Choroid plexus epithelial cell (primary cell): Measurements from ENCODE around the gene ALS2CL.
"Not testable (repeated sequence)": the region's sequence is repeated elsewhere in the genome, so short reads cannot be mapped to it uniquely, and the experiment has no call there.

Experiments
- DNase-seq: peaks from one replicate; pipeline ENCODE4 v3.0.0-alpha.2; 2010; ENCODE audit warnings: low read depth
- H3K4me3 ChIP-seq: 2 replicates; pipeline ENCODE4 v1.5.1; 2011; ENCODE audit warnings: low read depth, mild to moderate bottlenecking, control low read depth, low read length, moderate library complexity
- TF ChIP-seq, protein P1 (sequence below): conservative IDR thresholded peaks from 2 replicates; pipeline ENCODE4 v1.5.1; 2011; ENCODE audit warnings: low read depth, mild to moderate bottlenecking, control low read depth, inconsistent platforms, low read length, moderate library complexity

The ALS2CL gene, protein sequence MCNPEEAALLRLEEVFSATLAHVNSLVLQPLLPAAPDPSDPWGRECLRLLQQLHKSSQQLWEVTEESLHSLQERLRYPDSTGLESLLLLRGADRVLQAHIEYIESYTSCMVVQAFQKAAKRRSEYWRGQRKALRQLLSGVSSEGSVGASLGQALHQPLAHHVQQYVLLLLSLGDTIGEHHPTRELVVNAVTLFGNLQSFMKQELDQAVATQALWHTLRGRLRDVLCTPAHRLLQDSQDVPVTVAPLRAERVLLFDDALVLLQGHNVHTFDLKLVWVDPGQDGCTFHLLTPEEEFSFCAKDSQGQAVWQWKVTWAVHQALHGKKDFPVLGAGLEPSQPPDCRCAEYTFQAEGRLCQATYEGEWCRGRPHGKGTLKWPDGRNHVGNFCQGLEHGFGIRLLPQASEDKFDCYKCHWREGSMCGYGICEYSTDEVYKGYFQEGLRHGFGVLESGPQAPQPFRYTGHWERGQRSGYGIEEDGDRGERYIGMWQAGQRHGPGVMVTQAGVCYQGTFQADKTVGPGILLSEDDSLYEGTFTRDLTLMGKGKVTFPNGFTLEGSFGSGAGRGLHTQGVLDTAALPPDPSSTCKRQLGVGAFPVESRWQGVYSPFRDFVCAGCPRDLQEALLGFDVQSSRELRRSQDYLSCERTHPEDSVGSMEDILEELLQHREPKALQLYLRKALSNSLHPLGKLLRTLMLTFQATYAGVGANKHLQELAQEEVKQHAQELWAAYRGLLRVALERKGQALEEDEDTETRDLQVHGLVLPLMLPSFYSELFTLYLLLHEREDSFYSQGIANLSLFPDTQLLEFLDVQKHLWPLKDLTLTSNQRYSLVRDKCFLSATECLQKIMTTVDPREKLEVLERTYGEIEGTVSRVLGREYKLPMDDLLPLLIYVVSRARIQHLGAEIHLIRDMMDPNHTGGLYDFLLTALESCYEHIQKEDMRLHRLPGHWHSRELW

DNA sequence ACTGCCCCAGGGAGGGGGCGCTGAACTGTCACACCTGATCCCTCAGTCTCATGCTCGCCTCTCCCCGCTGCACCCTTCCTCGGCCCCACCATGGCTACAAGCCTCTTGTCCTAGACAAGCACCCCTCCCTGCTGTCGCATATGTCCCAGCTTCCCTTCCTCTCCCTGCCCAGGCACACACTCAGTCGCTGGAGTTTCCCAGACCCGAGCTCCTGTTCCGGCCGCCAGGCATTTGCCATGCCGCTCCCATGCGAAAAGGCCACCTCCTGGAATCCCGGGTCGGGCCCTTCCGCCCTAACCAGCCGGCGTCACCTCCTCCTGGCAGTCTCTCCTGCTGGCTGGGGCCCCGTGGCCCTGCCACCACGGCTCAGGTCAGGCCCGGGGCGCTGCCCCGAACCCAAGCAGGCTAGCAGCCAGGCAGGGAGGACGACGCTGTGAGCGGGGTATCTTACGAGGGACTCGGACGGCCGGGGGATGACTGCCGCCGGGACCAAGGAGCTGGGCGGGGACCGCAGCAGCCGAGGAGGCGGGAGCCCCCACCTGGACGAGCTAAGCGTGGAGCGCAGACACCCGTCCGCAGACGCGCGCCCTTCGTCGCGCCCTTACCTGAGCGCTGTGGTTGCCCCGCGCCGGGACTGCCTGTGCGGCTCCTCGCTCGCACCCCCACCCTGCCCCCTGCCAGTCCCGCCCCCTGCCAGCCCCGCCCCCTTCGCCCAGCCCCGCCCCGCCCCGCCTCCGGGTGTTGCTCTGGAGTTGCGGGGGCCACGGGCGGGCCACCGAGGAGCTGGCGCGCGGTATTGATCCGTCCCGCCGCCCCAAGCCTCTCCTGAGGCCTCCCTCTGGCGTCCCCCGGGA lies at the start of gene ALS2CL:
TSS of gene ALS2CL (minus strand) at position 642 of the 854 bp plus-strand sequence. CDS start 4,239 bp downstream, outside the sequence.
- no peak for DNase-seq
- H3K4me3 ChIP-seq = peak within 1 kb of the TSS; percentile 53
- TF ChIP-seq, protein P1, sequence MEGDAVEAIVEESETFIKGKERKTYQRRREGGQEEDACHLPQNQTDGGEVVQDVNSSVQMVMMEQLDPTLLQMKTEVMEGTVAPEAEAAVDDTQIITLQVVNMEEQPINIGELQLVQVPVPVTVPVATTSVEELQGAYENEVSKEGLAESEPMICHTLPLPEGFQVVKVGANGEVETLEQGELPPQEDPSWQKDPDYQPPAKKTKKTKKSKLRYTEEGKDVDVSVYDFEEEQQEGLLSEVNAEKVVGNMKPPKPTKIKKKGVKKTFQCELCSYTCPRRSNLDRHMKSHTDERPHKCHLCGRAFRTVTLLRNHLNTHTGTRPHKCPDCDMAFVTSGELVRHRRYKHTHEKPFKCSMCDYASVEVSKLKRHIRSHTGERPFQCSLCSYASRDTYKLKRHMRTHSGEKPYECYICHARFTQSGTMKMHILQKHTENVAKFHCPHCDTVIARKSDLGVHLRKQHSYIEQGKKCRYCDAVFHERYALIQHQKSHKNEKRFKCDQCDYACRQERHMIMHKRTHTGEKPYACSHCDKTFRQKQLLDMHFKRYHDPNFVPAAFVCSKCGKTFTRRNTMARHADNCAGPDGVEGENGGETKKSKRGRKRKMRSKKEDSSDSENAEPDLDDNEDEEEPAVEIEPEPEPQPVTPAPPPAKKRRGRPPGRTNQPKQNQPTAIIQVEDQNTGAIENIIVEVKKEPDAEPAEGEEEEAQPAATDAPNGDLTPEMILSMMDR = no peak

DNA sequence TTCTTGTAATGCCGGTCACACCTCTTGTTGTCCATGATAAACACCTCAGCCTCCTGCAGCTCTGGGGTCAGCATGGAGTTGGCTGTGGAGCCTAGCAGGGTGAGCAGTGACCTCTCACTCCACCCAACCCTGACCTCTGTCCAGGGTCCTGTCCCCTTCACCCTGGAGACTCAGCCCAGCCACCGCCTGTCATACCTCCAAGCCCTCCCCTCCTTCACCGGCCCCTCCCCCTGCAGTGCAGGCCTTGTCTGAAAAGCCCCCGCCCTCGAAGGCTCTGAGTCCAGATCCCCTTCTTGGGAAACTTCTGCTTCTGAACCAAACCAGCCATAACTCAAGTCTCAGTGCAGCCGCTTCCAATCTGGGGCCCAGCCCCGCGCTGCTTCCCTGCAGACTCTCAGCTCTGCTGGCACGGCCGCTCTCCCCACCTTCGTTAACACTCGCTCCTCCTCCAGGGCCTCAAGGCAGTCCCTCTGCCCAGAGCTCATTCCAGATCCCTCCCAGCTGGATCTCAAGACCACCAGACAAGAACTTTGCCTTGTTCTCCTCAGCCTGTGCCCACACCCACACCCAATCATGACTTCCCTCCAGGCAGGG lies 49.6 kb upstream of the ALS2CL start:
- DNase-seq = no peak
- H3K4me3 ChIP-seq = no peak overlapping the region
- TF ChIP-seq, protein P1 = no peak

DNA sequence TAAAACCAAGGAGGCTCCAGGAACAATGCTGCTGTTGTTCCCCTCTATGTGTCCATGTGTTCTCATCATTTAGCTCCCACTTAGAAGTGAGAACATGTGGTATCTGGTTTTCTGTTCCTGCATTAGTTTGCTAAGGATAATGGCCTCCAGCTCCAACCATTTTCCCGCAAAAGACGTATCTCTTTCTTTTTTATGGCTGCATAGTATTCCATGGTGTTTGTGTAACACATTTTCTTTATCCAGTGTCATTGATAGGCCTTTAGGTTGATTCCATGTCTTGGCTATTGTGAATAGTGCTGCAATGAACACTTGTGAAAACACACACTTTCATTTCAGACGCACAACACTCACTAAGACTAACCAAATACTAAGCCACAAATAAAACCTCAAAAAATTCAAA lies 46.1 kb upstream of the ALS2CL start:
- not testable (repeated sequence) for H3K4me3 ChIP-seq, DNase-seq

GRCh38 chr3:46737329-46737731 lies 43.9 kb upstream of the ALS2CL start:
- no peak overlapping the region for H3K4me3 ChIP-seq
- TF ChIP-seq, protein P1 = no peak
- no peak for DNase-seq

DNA sequence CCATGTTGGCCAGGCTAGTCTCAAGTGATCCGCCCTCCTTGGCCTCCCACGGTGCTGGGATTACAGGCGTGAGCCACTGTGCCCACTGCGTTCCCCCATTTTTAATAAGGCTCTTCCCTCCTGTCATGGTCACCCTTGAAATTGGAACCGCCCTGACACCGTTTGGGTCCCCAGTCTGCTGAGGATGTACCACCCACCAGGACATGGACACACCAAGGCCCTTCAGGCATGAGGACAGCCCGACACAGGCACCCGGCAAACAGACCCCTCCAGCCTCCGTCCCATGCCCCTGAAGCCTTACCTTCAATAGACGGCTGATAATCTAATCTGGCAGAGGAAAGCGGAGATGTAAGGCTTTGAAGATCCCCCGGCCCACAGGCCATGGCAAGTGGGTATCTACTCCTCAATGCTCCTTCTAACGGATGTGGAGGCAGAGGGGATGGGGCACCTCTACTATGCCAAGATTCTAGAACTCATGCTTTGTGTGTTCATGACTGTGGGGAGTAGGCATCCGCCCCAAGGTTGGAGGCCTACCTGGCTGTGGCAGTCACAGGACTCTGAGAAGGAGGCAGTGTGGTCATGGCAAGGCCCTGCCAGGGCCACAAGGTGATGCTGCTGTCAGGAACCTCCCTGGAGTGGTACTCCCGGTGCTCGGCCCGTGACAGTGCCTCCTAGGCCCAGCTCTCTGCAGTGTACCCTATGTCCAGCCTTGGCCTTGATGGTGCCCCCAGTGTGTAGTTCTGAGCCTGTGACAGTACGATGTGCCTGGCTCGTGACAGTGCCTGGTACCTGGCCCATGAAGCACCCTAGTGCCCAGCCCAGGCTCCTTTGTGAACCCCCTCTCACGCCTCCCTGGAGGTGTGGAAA lies 42.8 kb upstream of the ALS2CL start:
- DNase-seq = no peak
- H3K4me3 ChIP-seq = no peak overlapping the region

GRCh38 chr3:46734773-46735172 lies 41.3 kb upstream of the ALS2CL start:
- H3K4me3 ChIP-seq = no peak overlapping the region
- DNase-seq = no peak
- TF ChIP-seq, protein P1 = no peak

More for the DNA sequence above, 42.8 kb upstream of the ALS2CL start:
- TF ChIP-seq, protein P1 = no peak
